NCI-H446 treated with DMSO at 0.1 percent for 48 hours (cell line): Measurements from ENCODE around the gene LRMDA.
"Not testable (repeated sequence)": the region's sequence is repeated elsewhere in the genome, so short reads cannot be mapped to it uniquely, and the experiment has no call there.

Experiments
- DNase-seq: peaks from one replicate; lab custom pipeline; 2025; lab: John Stamatoyannopoulos, UW

LRMDA gene

DNA sequence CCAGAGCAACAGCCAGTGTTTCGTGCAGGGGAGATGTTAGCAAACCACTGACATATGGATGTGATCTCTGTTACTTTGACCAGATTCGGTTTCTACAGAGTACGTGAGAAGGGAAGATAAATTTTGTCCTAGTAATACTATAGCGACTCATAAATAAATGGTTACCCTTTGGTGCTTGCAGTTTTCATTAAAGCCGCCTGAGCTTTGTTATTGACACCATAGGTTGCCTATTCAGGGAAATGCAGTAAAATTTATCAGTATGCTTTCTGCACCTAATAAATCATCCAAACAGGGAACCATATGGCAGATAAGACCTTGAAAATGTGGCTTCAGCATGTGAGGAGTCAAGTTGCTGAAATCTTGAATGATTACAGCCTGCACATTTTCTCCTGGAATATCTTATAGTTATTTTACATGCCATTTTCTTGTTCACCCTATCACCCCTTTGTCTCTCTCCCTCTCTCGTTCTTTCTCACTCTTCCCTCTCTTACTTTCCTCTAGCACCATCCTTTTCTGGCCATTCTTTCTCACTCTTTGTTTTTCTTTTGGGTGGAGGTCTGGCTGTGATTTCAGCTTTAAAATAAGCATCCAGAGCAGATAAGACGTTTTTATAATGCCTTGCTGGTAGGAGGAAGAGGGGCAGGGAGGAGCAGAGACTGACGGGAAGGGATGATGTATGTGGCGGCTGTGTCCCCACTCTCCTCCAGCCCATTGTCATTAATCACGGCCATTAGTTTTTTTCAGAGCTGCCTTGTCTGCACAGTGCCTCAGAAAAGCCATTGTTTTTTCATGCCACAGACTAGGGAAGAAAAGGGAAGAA lies 182.5 kb downstream of the LRMDA start:
- no peak for DNase-seq

DNA sequence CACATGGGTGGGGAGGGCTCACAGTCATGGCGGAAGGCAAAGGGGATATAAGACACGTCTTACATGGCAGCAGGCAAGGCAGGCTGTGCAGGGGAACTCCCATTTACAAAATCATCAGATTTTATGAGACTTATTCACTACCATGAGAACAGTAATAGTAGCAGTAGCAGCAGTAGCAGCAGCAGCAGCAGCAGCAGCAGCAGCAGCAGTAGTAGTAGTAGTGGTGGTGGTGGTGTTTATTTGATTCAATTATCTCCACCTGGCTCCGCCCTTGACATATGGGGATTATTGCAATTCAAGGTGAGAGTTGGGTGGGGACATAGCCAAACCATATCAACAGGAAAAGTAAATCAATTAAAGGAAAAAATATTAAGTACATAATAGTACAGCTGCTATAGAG lies 184.7 kb downstream of the LRMDA start:
- DNase-seq = no peak

DNA sequence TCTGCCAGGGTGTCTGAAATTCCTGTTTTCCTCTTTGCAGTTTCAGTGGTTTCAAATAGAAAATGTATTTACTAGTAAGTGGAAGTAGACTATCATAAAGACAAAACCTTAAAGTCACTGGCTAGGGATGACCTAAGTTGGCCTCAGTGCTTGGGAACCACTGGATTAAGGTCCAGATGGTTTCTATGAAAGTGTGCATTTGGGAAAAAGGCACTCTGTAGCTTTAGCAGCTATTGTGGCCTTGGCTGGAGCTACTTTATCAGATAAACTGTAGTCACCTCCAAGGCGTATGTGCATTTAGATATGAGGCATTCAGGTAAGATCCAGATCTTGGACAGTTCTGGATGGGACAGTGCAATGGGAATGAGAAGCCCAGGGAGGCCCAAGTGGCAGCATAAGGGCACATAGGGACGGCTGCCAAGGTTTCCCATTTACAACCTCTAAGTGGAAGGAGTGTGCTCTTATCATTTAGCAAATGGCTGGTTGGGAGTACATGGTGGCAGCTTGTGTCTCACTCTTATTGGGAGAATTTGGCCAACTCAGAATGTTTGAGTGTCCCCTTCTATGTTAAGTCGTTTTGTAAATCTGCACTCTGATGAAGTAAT lies 185.6 kb downstream of the LRMDA start:
- DNase-seq = no peak

DNA sequence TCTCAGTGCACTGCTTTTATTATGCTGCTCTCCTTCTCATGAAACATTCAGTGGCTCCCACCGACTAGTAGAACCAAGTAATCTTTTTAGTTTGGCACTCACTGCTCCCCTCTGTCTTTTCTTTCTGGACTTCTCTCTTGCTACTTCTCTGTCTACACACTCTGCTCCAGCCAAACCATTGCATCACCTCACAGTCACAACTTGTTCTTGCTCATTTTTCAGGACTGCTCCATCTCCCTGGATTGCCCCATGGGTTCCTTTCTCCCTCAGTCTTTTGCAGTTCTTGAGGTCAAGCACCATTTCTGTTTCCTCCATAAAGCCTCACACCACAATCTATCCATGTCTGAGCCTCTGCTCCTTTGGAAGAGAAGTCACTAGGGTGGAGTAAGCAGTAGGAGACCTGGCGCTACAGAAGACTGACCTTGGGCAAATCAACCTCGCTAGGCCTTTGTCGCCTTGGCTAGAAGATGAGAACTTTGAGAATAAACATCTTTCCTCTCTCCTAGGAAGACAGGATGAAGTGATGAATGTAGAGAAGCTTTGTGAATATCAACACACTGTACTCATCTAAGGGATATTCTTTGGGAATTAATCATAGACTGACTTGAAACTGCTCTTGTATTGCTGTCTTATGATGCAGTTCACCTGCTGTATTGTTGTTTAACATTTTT lies 186.2 kb downstream of the LRMDA start:
- DNase-seq = no peak

DNA sequence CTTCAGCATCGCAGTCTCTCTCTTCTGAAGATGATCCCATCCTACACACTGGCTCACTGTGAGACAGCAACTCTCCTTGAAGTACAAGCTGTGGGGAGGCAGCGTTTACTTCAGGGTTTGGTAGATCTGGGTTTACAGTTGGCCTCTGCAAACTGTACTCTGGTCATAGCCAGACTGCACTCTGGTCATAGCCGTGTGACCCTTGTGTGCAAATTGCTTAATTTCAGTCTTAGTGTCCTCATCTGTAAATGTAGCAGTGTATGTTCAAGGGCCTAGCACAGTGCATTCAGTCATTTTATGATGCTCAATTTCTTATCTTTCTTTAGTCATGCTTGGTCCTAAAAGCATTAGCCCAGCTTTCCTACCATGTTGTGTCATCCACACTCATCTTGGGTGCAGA lies 188.2 kb downstream of the LRMDA start:
- no peak for DNase-seq

DNA sequence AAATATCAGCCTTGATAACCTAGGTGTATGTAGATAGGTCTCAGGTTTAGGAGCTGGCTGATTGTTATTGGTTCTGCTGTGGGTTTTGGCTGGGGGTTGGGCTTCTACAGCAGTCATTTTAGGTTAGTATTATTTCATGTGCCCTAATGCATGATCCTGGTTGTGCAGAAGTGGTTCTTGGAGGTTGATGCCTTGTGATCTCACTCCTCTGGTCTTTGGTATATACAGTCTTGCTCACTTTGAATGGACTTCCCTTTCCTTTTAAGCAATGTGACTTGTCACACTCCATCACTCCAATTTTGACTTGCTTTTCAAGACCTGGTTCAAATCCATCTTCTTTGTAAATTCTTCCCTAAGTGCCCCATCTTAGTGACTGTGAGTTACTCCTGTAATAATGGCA lies 188.9 kb downstream of the LRMDA start:
- DNase-seq = no peak

DNA sequence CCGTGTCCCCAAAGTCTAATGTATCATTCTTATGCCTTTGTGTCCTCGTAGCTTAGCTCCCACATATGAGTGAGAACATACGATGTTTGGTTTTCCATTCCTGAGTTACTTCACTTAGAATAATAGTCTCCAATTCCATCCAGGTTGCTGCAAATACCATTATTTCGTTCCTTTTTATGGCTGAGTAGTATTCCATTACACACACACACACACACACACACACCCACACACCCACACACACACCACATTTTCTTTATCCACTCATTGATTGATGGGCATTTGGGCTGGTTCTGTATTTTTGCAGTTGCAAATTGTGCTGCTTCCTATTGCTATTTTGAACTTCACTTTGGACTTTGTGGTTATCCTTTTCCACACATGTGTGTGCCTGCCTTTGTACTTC lies 189.6 kb downstream of the LRMDA start:
- not testable (repeated sequence) for DNase-seq

DNA sequence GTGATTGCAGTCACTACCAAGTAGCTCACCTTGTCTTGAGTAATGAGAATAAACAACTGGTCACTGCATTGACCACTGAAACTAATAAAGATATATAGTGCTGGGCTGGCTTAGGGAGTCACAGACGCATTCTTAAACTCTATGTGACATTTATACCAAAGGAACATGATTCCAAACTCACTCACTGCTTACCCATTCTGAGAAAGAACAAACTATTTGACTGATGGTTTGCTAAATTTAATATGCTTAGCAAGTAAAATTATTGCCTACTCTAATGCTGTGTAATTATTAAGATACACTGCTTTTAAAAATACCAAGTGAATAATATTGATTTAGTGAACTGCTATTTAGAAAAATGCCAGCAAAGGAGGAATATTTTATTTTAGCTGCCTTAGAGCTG lies 191.1 kb downstream of the LRMDA start:
- DNase-seq = no peak

DNA sequence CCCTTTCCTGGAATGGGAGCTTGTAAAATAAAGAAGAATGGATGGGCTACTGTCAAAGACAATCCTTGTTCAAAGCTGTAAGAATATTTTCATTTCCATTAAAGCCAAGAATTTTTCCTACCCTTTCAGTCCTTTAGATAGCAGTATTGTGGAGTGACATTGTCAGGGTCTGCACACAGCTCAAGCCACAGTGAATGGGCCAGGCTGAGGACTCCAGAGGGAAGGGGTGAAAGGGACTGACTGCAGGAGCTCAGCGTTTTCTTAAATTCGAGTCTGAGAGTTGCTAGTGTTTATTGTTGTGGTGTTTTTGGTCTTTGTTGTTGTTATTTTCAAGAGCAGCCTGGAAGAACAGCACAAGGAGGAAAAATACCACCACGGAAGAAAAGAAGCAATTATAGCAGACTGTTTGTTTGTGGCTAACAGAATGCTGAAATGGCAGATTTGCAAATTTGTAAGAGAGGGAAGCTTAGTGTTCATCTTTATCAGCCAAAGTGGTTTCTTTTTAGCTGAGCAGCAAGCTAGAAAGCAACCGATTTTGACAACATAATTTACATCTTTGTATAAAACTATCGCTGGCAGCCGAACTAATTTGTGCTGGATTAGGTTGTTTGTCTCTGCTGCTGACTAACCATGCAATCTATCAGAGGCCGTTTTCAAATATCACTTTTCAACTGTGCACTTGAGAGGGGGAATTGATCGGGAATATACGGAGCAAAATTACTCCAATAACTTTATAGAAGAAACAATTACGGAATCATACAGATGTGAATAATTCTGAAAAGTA lies 192.1 kb downstream of the LRMDA start:
- DNase-seq = no peak

DNA sequence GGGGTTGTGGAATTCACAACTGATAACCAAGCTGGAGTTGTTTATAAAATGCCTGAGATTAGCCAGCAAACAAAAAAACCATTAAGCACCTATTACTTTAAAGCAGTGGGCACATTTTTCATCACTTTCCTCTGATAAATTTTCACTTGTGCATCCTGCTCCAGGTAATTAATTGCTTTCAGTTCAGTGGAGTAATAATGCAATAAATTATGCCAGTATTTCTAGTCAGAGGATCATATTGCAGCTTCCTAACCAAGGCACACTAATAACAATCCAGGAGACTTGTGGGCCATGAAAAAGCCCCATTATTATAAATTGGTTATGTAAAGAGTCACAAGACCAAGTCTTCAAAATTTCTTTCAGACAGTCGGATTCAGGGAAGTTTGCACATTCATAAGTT lies 193.2 kb downstream of the LRMDA start:
- DNase-seq = no peak

DNA sequence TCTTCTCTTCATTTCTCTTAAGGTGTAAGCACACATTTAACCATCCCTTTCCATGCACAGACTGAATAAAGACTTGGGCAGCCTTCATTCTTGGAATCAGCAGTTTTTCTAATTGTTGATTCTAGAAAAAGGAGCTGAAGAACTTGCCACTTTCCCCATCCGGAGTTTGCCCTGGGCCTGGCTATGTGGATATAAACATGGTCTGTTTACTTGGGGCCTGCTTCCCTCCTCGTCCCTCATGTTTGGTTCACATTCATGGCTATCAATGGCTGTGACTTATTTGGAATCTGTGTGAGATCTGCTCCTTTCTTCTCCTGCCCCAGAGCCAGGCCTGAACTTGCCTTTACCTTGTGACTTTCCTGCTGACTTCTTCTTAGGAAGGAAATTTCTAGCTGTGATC lies 199.3 kb downstream of the LRMDA start:
- DNase-seq = no peak

DNA sequence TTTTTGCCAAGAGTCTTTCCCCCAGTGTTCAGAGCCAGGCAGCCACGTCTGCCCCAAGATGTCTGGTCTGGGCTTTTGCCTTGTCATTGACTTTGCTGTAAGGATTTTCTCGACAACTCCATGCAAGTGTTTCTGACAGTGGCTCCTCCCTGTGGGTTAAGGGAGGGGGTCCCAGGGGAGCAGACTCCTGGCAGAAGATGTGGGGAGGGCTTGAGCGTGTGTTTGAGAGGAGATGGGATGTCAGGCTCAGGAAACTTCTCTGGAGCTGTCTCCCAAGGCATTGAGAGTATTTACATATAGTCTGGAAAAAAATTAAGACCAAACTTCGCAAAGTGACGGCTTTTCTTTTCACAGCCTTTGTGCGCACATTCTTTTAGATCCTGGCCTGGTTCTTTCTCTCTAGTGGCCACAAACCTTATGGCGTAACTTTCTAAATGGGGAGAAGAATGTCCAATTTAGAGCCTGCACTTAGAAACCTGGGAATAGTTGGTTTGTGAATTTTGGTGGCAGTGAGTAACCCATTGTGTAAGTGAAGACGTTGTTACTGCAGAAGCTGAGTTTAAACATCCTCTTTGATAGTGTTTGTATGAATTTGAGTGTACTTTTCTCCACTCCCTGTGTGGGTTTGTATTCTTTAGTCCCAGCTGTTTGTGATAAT lies 201.5 kb downstream of the LRMDA start:
- DNase-seq = no peak

DNA sequence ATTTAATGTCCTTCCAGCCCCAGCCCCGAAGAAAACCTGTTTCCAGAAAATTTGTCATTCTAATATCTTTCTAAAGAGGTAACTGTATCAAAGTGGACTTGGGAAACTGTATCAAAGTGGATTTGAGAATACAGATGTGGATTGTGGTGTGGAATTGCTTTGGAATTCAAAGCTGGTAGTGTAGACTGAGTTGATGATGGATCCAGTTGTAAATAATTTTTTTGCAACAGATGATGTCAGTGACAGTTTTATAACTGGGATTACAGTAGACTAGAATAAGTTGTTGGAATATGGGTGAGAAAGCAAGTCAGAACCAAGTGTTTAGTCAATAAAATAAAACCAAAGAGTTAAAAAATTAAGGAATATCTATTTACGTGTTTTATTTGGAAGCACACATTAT lies 202.1 kb downstream of the LRMDA start:
- no peak for DNase-seq

DNA sequence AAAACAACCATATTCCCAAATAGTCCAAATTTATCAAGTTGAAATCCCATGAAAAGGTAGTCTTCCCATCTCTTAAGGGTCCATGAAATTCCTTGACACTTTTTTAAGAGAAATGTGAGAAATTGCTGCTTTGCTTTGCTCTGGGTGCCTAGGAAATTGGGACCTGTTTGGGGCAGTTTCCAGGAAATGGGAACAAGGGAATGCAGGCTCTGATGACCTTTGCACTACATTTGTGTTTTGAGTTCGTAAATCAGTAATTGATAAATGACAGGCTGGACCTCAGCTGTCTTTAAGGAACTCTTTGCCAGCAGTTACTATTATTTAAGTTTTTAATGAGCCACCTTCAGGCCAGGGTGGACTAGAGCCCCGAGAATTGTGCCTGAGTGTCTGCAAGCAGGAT lies 203.5 kb downstream of the LRMDA start:
- no peak for DNase-seq

DNA sequence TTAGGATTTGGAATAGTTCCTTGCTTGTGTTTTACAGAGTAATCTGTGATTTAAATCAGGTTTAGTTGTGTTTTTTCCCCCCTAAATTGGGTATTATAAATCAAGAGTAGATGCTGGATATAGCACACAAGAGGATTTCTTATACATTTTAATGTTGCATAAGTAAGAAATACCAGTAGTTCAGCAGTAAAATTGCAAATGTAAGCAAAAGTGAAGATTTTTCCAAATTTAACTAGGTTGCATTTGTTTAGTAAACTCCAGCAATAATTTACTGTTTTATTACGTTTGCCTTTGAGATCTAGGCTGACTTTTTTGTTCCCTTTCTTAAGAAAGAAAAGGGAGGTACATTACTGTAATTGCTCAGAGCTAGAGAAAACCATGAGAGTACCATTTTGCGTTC lies 207.3 kb downstream of the LRMDA start:
- no peak for DNase-seq

DNA sequence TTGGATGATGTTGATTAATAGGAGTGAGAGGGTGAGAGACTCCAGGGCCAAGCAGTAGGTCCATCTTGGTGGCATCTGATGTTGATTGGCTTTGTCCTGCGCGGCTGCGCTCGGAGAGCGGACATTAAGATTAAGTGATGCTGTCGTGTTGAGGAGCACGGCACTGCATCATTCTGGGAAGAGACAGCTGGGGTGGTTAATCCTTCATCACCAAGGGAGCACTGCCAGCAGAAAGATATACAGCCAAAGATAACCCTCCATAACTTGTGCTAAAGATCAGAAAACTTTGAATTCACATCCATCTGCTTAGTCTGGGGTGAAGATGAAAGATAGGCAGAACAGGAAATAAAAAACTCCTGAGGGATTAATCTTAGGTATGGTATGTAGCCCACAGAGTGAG lies 208.3 kb downstream of the LRMDA start:
- DNase-seq = no peak

DNA sequence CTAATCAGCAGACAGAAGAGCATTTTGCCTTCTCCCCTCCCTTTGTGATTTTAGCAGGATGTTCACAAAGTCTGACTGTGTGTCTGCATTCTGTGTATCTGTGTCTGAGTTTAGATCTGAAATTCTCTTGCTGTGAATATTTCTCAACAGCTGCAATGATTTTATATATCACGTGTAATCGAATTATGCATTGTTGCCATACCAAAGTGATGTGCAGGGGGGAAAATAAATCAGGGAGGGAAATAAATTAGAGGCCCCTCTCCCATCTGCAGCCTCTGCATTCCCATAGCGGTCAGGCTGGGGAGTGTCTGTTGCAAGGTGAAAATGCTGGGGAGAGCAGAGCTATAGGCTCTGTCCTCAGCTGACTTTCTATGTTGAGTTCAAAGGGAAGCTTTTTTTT lies 209.0 kb downstream of the LRMDA start:
- no peak for DNase-seq

DNA sequence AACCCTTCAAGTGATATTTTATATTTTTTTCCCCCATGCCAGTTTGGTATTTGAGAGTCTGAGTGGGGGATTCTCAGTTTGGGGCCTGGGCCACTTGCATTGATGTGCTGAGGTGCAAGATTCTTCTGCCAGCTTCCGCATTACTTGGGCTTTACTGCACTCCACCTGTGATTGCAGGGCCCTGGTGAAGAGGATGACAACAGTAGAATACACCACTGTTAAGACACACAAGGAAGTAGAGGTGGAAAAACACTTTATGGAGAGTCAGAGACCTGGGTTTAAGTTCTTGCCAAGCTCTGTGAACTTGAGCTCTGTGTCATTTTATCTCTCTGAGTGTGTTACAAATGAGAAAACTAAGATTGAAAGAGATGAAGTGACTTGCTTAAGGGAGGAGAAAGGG lies 209.4 kb downstream of the LRMDA start:
- DNase-seq = no peak

DNA sequence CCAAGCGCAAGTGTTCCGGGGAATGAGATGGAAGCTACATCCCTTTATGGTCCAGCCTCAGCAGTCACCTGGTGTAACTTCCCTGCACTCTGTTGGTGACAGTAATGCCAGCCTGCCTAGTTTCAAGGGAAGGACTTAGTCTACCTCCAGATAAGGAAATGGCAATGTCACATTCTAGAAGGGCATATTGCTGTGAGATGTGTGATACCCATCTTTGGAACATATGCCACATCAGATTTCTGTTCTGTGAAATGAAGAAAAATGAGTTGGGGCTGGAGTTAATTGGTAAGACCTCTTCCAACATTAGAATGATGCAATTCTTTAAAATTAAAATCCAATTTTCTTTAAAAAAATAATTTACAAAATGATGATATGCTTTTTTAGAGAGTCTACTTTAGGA lies 212.0 kb downstream of the LRMDA start:
- DNase-seq = no peak

DNA sequence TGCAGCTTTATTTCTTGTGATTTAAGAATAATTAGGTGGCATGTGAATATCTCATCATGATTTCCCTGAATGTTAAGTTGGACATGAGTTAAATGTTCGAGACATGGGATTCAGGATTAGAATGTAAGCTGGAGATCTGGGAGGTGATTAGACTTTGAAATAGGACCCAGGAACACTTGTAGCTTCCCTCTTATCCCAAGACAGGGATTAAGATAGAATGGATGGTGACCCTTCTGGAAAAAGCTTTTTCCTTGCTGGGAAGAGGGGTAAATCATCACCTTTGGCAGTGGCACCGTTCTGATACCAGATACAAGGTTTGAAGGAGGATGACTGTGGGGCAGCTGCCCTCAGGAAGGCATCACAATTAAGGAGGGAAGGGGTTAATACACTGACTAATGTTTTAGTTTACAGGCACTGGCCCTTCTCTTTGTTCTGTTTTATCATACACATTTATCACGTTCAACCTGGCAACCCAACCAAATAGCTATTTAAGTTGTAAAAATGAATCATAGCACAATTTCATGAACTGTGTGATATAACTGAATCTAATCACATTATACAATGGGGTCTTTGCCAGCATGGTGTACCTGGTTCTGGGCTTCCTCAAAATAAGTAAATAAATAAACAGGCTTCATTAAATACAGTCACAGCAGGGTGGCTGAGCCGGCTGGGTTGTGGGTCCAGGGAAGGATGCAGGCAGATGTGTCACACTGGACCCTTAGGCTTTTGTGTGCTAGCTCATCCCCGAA lies 212.7 kb downstream of the LRMDA start:
- DNase-seq = no peak

DNA sequence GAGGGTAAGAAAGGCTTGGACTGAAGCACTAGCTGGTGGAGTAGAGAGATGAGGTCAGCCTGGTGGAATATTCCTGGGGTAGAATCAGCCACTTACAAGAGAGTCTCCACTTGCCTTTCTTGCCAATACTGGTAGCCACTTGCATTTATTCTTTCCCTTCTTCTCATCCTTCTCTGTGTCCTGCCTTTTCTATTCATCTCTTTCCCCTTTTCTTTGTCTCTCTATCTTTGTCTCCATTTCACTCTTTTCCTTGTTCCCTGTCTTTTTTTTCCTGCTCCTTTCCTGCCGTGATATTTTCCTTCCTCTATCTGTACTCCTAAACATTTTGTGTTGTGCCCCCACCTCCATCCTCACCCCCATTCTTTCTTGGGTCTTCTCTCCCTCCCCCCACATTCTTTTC lies 214.3 kb downstream of the LRMDA start:
- no peak for DNase-seq
